Fibroblast of lung (primary cell): ENCODE measurements around the gene GOLGA6L2. TPM values are rescaled to one million over a fixed set of nuclear protein-coding genes. Genes with fewer than 3 reads are reported as not detected.

Experiments used
- DNase-seq, 2 donors: peaks; one replicate each; pipeline versions ENCODE4 v3.0.0 to v3.0.0-alpha.2; 2010; ENCODE audit warnings: low read depth in 2 of 2
- H2AFZ ChIP-seq: 2 replicates; pipeline ENCODE4 v1.5.1; 2012; ENCODE audit warnings: low read length, control low read depth, inconsistent platforms
- H3K27ac ChIP-seq: 2 replicates; pipeline ENCODE4 v1.5.1; 2011; ENCODE audit warnings: low read length, control low read depth; ENCODE audit not compliant: insufficient read depth
- H3K27me3 ChIP-seq: 2 replicates; pipeline ENCODE4 v1.5.1; 2011; ENCODE audit warnings: mild to moderate bottlenecking, low read length; ENCODE audit not compliant: control insufficient read depth, insufficient read depth
- H3K36me3 ChIP-seq: 2 replicates; pipeline ENCODE4 v1.5.1; 2011; ENCODE audit warnings: low read length; ENCODE audit not compliant: control insufficient read depth, insufficient read depth
- H3K4me1 ChIP-seq: 2 replicates; pipeline ENCODE4 v1.5.1; 2011; ENCODE audit warnings: low read length; ENCODE audit not compliant: control insufficient read depth, insufficient read depth; ENCODE audit errors: extremely low read depth
- H3K4me2 ChIP-seq: 2 replicates; pipeline ENCODE4 v1.5.1; 2011; ENCODE audit warnings: low read length, control low read depth; ENCODE audit not compliant: insufficient read depth; ENCODE audit errors: extremely low read depth
- H3K4me3 ChIP-seq, 4 experiments: fragments of 200-600 bp in 1 of 4; sonication (generic) in 1 of 4; replicated peaks in 1 of 4; 2 replicates each; pipeline ENCODE4 v1.5.1; 2011 to 2016; ENCODE audit warnings: low read length in 4 of 4, low read depth in 3 of 4, mild to moderate bottlenecking in 3 of 4, control low read depth in 2 of 4, inconsistent platforms in 1 of 4, mixed read lengths in 1 of 4; ENCODE audit not compliant: insufficient read depth in 1 of 4; ENCODE audit errors: control extremely low read depth in 1 of 4
- H3K79me2 ChIP-seq: 2 replicates; pipeline ENCODE4 v1.5.1; 2012; ENCODE audit warnings: mild to moderate bottlenecking, low read length, inconsistent platforms; ENCODE audit not compliant: control insufficient read depth, insufficient read depth
- H3K9ac ChIP-seq: 2 replicates; pipeline ENCODE4 v1.5.1; 2011; ENCODE audit warnings: mild to moderate bottlenecking, low read length, control low read depth; ENCODE audit not compliant: insufficient read depth
- H3K9me3 ChIP-seq: 2 replicates; pipeline ENCODE4 v1.5.1; 2012; ENCODE audit warnings: low read depth, low read length; ENCODE audit not compliant: control insufficient read depth, insufficient read depth
- H4K20me1 ChIP-seq: 2 replicates; pipeline ENCODE4 v1.5.1; 2011; ENCODE audit warnings: low read length; ENCODE audit not compliant: control insufficient read depth, insufficient read depth; ENCODE audit errors: extremely low read depth
- EZH2 ChIP-seq: IDR thresholded peaks from 2 replicates; pipeline ENCODE4 v1.5.1; 2012; ENCODE audit warnings: low read length, control low read depth, mild to moderate bottlenecking; ENCODE audit errors: missing control alignments
- polyA plus RNA-seq, 2 donors: library from polyadenylated mRNA; depleted of rRNA in 1 of 2; stranded (reverse) in 1 of 2; unstranded in 1 of 2; fragments of >200 nt; gene quantifications; 2 replicates each; pipeline ENCODE4 v1.2.1, GENCODE V29; 2011 to 2012; ENCODE audit warnings: missing spikeins in 1 of 2
- total RNA-seq: library from RNA; depleted of rRNA; stranded (reverse); fragments of >200 nt; gene quantifications from 2 replicates; pipeline ENCODE4 v1.2.1, GENCODE V29; 2014
- TF ChIP-seq, protein P1 (sequence below), 2 donors: IDR thresholded peaks in 1 of 2; conservative IDR thresholded peaks in 1 of 2; 1 replicate in 1 of 2; 2 replicates in 1 of 2; pipeline ENCODE4 v1.5.1; 2011 to 2012; ENCODE audit warnings: low read length in 2 of 2, control low read depth in 1 of 2, inconsistent platforms in 1 of 2, low read depth in 1 of 2, mild to moderate bottlenecking in 1 of 2

GOLGA6L2 gene
- total and polyA plus RNA-seq, 2 donors (not counting 1 experiment from before 2014, with no cell fraction given) = not detected

DNA sequence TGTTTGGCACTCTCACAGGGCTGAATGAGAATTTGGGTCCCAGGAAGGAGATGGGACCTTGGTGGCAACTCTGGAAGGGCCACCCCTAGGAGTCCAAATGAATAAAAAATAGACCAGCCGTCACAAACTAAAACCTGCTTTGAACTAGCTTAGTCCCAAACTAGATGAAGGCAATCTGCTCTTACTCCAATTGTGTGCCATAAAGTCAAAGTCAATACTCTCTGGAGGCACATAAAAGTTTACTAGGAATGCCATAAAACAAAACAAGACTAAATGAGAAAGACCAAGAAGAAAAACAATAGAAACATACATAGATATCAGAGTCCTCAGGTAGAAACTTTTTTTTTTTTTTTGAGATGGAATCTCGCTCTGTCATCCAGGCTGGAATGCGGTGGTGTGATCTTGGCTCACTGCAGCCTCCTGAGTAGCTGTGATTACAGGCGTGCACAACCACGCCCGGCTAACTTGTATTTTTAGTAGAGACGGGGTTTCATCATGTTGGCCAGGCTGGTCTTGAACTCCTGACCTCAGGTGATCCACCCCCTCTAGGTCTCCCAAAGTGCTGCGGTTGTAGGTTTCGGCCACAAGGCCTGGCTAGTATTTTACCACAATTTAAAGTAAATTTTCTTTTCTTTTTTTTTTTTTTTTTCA lies 8.1 kb downstream of the GOLGA6L2 start:
- Histone ChIP-seq H2AFZ (no peak overlapping the region), H3K27ac (no peak overlapping the region), H3K36me3 (no peaks in the 10 kb centered on the region), H3K27me3 (no peaks in the 10 kb centered on the region), H3K9me3 (no peaks in the 10 kb centered on the region), H3K4me3 (no peak overlapping the region), H3K4me2 (no peak overlapping the region), H3K79me2 (no peaks in the 10 kb centered on the region), H3K9ac (no peak overlapping the region), H4K20me1 (no peaks in the 10 kb centered on the region), H3K4me1 (no peaks in the 10 kb centered on the region)
- TF ChIP-seq EZH2 = no peak
- DNase-seq = no peak

DNA sequence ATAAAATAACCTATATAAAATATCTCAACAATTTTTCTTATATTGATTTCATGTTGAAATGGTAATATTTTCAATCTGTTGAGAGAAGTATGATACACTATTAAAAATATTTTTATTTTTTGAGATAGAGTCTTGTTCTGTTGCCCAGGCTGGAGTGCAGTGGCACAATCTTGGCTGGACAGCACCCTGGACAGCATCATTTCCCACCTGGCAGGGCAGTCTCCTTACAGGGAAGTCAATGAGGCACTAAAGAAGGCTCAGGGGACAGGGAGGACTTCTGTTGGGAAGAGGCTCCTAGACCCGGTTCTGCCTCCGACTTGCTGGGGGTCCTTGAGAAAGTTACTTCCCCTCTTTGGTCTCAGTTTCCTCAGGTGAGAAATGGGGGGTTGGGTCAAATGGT lies 9.4 kb downstream of the GOLGA6L2 start:
- Histone ChIP-seq H3K9ac (no peak overlapping the region), H3K27me3 (no peaks in the 10 kb centered on the region), H3K36me3 (no peaks in the 10 kb centered on the region), H4K20me1 (no peaks in the 10 kb centered on the region), H3K9me3 (no peaks in the 10 kb centered on the region), H3K4me1 (no peaks in the 10 kb centered on the region), H3K79me2 (no peaks in the 10 kb centered on the region), H2AFZ (no peak overlapping the region), H3K27ac (no peak overlapping the region), H3K4me2 (no peak overlapping the region), H3K4me3 (no peak overlapping the region)
- no peak for TF ChIP-seq EZH2
- TF ChIP-seq, protein P1, sequence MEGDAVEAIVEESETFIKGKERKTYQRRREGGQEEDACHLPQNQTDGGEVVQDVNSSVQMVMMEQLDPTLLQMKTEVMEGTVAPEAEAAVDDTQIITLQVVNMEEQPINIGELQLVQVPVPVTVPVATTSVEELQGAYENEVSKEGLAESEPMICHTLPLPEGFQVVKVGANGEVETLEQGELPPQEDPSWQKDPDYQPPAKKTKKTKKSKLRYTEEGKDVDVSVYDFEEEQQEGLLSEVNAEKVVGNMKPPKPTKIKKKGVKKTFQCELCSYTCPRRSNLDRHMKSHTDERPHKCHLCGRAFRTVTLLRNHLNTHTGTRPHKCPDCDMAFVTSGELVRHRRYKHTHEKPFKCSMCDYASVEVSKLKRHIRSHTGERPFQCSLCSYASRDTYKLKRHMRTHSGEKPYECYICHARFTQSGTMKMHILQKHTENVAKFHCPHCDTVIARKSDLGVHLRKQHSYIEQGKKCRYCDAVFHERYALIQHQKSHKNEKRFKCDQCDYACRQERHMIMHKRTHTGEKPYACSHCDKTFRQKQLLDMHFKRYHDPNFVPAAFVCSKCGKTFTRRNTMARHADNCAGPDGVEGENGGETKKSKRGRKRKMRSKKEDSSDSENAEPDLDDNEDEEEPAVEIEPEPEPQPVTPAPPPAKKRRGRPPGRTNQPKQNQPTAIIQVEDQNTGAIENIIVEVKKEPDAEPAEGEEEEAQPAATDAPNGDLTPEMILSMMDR (conservative IDR thresholded peaks at IDR 0.05 in 1 of 2, IDR thresholded peaks at IDR 0.05 in 1 of 2; ENCODE audit: low read depth in 1 of 2, low read length in 2 of 2) = no peak
- no peak for DNase-seq

DNA sequence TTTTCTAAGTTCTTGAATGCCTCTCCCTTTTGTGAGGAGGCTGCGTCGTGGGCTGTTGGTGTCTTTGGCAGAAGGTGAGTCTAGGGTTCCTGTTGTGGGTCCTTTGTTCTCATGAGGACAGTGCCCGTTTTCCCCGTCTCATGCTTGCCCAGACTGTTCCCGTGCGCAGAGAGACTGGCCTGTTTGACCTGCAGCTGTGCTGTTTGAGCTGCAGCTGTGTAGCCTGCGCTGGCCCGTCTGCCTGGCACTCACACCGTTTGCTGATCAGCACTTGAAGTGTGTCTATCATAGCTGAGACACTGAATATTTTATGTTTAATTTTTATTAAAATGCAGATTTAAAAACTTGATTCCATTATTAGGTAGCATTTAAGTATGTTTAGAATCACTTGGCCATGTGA lies 9.9 kb downstream of the GOLGA6L2 start:
- Histone ChIP-seq H3K4me2 (no peak overlapping the region), H3K36me3 (no peaks in the 10 kb centered on the region), H3K27ac (no peak overlapping the region), H2AFZ (no peak overlapping the region), H4K20me1 (no peaks in the 10 kb centered on the region), H3K79me2 (no peaks in the 10 kb centered on the region), H3K4me1 (no peaks in the 10 kb centered on the region), H3K9me3 (no peaks in the 10 kb centered on the region), H3K9ac (no peak overlapping the region), H3K4me3 (no peak overlapping the region), H3K27me3 (no peaks in the 10 kb centered on the region)
- DNase-seq = no peak
- TF ChIP-seq, protein P1 (conservative IDR thresholded peaks at IDR 0.05 in 1 of 2, IDR thresholded peaks at IDR 0.05 in 1 of 2; ENCODE audit: low read depth in 1 of 2, low read length in 2 of 2) = no peak
- no peak for TF ChIP-seq EZH2
